Measurements from ENCODE around the gene SUN1.
A peak's percentile ranks its signal among the peaks of the same experiment; 100 is the strongest.

The SUN1 gene

DNA sequence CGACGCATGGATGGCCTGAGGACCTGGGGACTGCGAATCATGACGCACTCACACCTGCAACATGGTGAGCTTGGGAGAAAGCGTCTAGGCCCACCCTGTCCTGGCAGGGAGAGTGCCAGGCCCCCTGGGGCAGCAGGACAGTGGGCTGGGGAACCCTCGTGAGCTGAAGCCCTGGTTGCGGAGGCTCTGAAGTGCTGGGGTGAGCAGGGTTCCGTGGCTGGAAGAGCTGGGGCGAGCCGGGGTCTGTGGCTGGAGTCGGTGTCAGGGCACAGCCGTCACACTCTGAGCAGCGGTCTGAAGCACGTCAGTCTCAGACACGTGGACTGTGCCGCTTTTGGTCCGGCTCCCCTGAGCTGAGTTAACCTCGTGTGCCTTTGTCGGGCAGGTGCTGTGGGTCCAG, 4.7 kb downstream of the SUN1 start:
- TF ChIP-seq ZFP3 (CRISPR knock-in tag; IDR thresholded peaks at IDR 0.05) (no peak), ISL1 (CRISPR knock-in tag; IDR thresholded peaks at IDR 0.05) (no peak), ZFP30 (CRISPR knock-in tag; IDR thresholded peaks at IDR 0.05) (no peak)
- no peak for ATAC-seq

DNA sequence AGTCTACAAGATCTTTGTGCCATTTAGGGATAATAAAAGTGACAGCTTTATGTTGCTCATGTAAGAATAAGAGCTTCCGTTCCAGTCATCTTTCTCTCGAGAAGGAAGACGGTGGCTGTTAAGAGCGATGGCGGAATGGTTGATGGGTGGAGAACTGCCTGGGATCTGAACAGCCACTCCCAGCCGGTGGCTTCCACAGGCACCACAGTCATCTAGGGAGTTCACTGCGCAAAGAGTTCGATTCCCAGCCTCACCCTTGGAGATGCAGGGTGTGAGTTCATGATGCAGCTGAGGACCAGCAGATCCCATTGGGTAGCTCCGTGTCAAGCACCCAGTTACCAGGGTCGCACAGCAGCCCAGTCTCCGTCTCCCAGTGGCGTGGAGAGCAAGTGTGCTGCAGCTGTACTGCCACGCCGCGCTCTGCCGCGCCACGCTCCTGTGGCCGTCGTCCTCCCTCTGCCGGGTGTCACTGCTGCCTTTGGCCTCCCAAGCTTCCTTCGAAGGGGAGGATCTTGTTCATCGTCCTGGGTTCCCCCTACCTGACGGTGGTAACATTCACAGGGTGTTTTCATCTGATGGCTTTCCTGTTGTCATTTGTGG, 7.8 kb downstream of the SUN1 start:
- TF ChIP-seq TOX (CRISPR knock-in tag; IDR thresholded peaks at IDR 0.05; ENCODE audit: borderline replicate concordance), result no peak
- TF ChIP-seq SNAI2 (CRISPR knock-in tag; IDR thresholded peaks at IDR 0.05), result no peak
- no peak for TF ChIP-seq ARNTL (CRISPR knock-in tag; IDR thresholded peaks at IDR 0.05; ENCODE audit: borderline replicate concordance, low read depth)
- no peak for TF ChIP-seq ZNF8 (CRISPR knock-in tag; IDR thresholded peaks at IDR 0.05)
- TF ChIP-seq TCF4 (CRISPR knock-in tag; IDR thresholded peaks at IDR 0.05; ENCODE audit: borderline replicate concordance), result no peak
- TF ChIP-seq ZNF70 (CRISPR knock-in tag; IDR thresholded peaks at IDR 0.05), result no peak
- no peak for TF ChIP-seq ZNF565 (CRISPR knock-in tag; conservative IDR thresholded peaks at IDR 0.05; ENCODE audit: low read depth)
- TF ChIP-seq BACH2 (CRISPR knock-in tag; IDR thresholded peaks at IDR 0.05; ENCODE audit: borderline replicate concordance), result no peak
- TF ChIP-seq OSR1 (CRISPR knock-in tag; IDR thresholded peaks at IDR 0.05), result no peak
- no peak for TF ChIP-seq GLIS3 (CRISPR knock-in tag; IDR thresholded peaks at IDR 0.05)
- TF ChIP-seq ESRRG (CRISPR knock-in tag; IDR thresholded peaks at IDR 0.05), result no peak
- ATAC-seq, result no peak

DNA sequence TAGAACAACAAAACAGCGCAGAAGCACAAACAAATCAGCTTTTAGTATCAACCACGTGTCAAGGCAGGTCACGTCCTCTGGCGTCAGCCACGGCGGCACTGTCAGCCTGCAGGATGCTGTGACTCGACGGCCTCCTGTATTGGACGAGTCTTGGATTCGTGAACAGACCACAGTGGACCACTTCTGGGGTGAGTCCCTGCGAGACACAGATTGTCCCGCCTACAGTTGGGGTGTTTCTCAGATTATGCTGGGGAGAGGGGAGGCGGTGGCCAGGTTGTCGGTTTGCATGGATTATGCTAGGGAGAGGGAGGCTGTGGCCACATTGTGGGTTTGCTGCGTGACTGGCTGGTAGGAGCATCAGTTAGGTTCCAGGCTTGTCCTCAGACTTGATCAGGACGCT, 9.7 kb downstream of the SUN1 start:
- no peak for TF ChIP-seq CSDC2 (CRISPR knock-in tag; IDR thresholded peaks at IDR 0.05)
- TF ChIP-seq, protein P1, sequence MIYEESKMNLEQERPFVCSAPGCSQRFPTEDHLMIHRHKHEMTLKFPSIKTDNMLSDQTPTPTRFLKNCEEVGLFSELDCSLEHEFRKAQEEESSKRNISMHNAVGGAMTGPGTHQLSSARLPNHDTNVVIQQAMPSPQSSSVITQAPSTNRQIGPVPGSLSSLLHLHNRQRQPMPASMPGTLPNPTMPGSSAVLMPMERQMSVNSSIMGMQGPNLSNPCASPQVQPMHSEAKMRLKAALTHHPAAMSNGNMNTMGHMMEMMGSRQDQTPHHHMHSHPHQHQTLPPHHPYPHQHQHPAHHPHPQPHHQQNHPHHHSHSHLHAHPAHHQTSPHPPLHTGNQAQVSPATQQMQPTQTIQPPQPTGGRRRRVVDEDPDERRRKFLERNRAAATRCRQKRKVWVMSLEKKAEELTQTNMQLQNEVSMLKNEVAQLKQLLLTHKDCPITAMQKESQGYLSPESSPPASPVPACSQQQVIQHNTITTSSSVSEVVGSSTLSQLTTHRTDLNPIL (CRISPR knock-in tag; IDR thresholded peaks at IDR 0.05; ENCODE audit: low read depth), result no peak
- TF ChIP-seq ZNF8 (CRISPR knock-in tag; IDR thresholded peaks at IDR 0.05), result no peak
- no peak for TF ChIP-seq ZC3H10 (CRISPR knock-in tag; IDR thresholded peaks at IDR 0.05)
- TF ChIP-seq OSR1 (CRISPR knock-in tag; IDR thresholded peaks at IDR 0.05), result no peak
- no peak for TF ChIP-seq GLIS3 (CRISPR knock-in tag; IDR thresholded peaks at IDR 0.05)
- TF ChIP-seq, protein P2, sequence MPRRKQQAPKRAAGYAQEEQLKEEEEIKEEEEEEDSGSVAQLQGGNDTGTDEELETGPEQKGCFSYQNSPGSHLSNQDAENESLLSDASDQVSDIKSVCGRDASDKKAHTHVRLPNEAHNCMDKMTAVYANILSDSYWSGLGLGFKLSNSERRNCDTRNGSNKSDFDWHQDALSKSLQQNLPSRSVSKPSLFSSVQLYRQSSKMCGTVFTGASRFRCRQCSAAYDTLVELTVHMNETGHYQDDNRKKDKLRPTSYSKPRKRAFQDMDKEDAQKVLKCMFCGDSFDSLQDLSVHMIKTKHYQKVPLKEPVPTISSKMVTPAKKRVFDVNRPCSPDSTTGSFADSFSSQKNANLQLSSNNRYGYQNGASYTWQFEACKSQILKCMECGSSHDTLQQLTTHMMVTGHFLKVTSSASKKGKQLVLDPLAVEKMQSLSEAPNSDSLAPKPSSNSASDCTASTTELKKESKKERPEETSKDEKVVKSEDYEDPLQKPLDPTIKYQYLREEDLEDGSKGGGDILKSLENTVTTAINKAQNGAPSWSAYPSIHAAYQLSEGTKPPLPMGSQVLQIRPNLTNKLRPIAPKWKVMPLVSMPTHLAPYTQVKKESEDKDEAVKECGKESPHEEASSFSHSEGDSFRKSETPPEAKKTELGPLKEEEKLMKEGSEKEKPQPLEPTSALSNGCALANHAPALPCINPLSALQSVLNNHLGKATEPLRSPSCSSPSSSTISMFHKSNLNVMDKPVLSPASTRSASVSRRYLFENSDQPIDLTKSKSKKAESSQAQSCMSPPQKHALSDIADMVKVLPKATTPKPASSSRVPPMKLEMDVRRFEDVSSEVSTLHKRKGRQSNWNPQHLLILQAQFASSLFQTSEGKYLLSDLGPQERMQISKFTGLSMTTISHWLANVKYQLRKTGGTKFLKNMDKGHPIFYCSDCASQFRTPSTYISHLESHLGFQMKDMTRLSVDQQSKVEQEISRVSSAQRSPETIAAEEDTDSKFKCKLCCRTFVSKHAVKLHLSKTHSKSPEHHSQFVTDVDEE (CRISPR knock-in tag; IDR thresholded peaks at IDR 0.05), result no peak
- ATAC-seq, result no peak

DNA sequence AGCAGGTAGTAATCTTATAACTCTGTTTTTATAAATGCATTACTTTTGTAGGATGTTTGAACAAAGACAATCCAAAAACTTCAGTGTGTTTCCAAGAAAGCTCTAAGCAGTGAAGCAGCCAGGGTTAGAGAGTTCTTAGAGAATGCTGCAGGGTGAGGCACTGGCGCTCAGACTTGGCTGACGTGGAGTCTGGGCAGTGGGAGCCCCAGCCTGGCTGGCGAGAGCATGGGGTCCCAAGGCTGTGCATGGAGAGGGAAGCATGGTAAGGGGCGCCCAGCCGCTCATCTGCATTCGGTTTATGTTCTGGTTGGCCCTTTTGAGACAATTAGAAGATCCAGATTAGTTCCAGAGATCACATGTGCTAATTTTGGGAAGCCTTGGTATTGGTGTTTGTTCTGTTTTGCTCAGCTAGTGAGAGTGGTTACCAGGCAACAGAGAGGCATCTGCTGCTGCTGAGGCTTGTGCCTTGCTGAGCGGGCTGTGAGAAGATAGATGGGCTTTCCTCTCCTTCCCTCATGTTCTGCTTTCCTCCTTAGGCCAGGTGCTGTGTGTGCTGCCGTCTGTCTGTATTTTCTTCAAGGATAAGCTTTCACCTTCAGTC, 10.3 kb downstream of the SUN1 start:
- TF ChIP-seq RARB (CRISPR knock-in tag; IDR thresholded peaks at IDR 0.05), result no peak
- no peak for TF ChIP-seq CSDC2 (CRISPR knock-in tag; IDR thresholded peaks at IDR 0.05)
- TF ChIP-seq, protein P3, sequence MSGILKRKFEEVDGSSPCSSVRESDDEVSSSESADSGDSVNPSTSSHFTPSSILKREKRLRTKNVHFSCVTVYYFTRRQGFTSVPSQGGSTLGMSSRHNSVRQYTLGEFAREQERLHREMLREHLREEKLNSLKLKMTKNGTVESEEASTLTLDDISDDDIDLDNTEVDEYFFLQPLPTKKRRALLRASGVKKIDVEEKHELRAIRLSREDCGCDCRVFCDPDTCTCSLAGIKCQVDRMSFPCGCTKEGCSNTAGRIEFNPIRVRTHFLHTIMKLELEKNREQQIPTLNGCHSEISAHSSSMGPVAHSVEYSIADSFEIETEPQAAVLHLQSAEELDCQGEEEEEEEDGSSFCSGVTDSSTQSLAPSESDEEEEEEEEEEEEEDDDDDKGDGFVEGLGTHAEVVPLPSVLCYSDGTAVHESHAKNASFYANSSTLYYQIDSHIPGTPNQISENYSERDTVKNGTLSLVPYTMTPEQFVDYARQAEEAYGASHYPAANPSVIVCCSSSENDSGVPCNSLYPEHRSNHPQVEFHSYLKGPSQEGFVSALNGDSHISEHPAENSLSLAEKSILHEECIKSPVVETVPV (CRISPR knock-in tag; IDR thresholded peaks at IDR 0.05), result no peak
- no peak for TF ChIP-seq ZC3H10 (CRISPR knock-in tag; IDR thresholded peaks at IDR 0.05)
- ATAC-seq, result peak; percentile 42; the same call in 2 of the 3 replicates

DNA sequence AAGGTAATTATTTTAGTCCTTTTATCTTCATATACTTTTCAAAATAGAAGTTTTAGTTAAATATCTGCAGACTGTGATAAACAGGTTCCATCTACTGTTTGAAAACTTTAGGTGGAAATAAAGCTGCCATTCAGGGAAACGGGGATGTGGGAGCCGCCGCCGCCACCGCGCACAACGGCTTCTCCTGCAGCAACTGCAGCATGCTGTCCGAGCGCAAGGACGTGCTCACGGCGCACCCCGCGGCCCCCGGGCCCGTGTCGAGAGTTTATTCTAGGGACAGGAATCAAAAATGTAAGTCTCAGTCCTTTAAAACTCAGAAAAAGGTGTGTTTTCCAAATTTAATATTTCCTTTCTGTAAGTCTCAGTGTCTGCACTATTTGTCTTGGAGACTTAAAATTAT, 11.0 kb downstream of the SUN1 start:
- no peak for TF ChIP-seq ZNF565 (CRISPR knock-in tag; conservative IDR thresholded peaks at IDR 0.05; ENCODE audit: low read depth)
- TF ChIP-seq OSR1 (CRISPR knock-in tag; IDR thresholded peaks at IDR 0.05), result no peak
- TF ChIP-seq, protein P3 (CRISPR knock-in tag; IDR thresholded peaks at IDR 0.05), result no peak
- no peak for TF ChIP-seq GLIS3 (CRISPR knock-in tag; IDR thresholded peaks at IDR 0.05)
- no peak for TF ChIP-seq ZNF8 (CRISPR knock-in tag; IDR thresholded peaks at IDR 0.05)
- no peak for TF ChIP-seq ESRRG (CRISPR knock-in tag; IDR thresholded peaks at IDR 0.05)
- no peak for TF ChIP-seq TOX (CRISPR knock-in tag; IDR thresholded peaks at IDR 0.05; ENCODE audit: borderline replicate concordance)
- TF ChIP-seq RARB (CRISPR knock-in tag; IDR thresholded peaks at IDR 0.05), result no peak
- TF ChIP-seq ZNF70 (CRISPR knock-in tag; IDR thresholded peaks at IDR 0.05), result no peak
- TF ChIP-seq TCF4 (CRISPR knock-in tag; IDR thresholded peaks at IDR 0.05; ENCODE audit: borderline replicate concordance), result no peak
- no peak for TF ChIP-seq PPARA (CRISPR knock-in tag; IDR thresholded peaks at IDR 0.05; ENCODE audit: borderline replicate concordance)
- TF ChIP-seq, protein P2 (CRISPR knock-in tag; IDR thresholded peaks at IDR 0.05), result no peak
- no peak for TF ChIP-seq ZC3H10 (CRISPR knock-in tag; IDR thresholded peaks at IDR 0.05)
- no peak for TF ChIP-seq SNAI2 (CRISPR knock-in tag; IDR thresholded peaks at IDR 0.05)
- no peak for TF ChIP-seq ARNTL (CRISPR knock-in tag; IDR thresholded peaks at IDR 0.05; ENCODE audit: borderline replicate concordance, low read depth)
- ATAC-seq, result no peak

Measured in SK-N-SH treated with all-trans-retinoic acid at 6 μM for 48 hours (cell line).